ENCODE data around the gene DRD2. TPM values are rescaled to one million over a fixed set of nuclear protein-coding genes. Genes with fewer than 3 reads are reported as not detected.

DRD2 gene
- total RNA-seq, result 0.32 and 0.34 TPM in 2 replicates

GRCh38 chr11:113475160-113475761 is at the start of gene DRD2:
DRD2 (minus strand) TSS chr11:113475398; CDS start chr11:113424651, 50,747 bp downstream.

DNA sequence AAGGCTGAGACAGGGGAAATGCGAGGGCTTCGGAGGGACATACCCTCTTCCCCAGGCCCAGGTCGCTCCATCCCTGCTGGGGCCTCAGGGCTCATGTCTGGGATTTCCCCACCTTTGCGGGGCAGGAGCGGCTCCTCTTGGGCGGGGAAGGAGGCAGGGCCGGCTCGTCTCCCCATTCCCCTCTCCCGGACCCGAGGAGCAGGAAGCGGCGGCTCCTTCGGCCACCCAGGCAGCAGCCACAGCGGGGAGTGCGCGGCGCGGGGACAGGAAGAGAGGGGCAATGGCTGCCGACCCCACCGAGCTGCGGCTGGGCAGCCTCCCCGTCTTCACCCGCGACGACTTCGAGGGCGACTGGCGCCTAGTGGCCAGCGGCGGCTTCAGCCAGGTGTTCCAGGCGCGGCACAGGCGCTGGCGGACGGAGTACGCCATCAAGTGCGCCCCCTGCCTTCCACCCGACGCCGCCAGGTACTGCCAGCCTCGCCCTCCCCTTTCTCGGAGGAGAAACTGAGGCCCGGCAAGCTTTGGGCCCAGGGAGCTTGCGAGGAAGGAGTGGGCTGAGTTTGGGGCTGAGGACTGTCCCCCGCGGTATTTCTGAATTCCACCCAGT is 87.5 kb downstream of the DRD2 start, which contains the start of gene ANKK1:
ANKK1 (plus strand) TSS at position 175 of the 607 bp plus-strand sequence; CDS start at position 281, 106 bp downstream.

Other genes with a start within 250 kb of the DRD2 start
- gene TTC12, start 160.8 kb downstream of the DRD2 start, total RNA-seq, result 5.8 and 8.4 TPM in 2 replicates
- gene ANKK1, start 87.6 kb downstream of the DRD2 start, total RNA-seq, result under 0.01 and 0.17 TPM in 2 replicates
- 0.16 TPM in 1 of 2 replicates, not detected in the other for gene TMPRSS5, start 230.9 kb upstream of the DRD2 start, total RNA-seq

Measured in bronchial smooth muscle cell (primary cell).